DMS 273 (cell line): ENCODE measurements around the gene POLR2L.

Experiments
- DNase-seq: peaks from one replicate; lab custom pipeline; 2025; ENCODE audit not compliant: unreplicated experiment; lab: John Stamatoyannopoulos, UW

POLR2L gene

DNA sequence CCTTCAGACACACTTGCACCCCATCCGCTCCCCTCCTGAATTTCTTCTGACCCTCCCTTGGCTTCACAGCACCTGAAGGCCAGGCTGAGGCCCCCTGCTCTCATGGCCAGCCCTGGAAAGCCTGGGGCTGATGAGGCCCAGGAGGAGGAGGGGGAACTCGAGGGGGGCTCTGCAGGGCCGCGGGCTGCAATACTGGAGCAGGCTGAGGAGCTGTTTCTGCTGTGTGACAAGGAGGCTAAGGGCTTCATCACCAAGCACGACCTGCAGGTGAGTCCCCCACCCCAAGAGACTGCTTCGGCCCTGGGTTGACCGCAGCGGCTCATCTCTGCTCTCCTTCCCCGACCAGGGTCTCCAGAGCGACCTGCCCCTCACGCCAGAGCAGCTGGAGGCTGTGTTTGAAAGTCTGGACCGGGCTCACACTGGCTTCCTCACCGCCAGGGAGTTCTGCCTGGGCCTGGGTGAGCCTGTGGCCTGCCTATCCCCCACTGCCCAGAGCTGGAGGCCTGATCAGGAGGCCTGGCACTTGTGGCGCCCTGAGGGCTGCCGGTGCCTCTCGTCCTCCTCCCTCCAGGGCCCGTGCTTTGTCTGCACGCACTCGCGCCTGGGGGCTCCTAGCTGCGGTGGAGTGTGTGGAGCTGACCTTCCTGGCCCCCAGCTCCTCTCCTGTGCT lies 13.7 kb downstream of the POLR2L start:
- DNase-seq = no peak

DNA sequence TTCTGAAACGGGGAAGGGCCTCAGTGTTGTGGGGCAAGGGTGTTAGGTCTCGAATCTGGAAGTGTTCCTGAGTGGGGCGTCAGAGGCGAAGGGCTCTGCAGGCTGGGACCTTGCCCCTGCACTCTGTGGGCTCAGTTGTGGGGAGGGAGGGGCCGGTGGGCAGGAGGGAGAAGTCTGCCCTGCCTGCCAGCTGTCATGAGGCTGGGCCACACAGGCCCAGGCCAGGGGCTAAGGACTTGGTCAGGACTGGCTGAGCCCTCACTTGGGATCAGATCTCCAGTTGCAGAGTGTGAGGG lies 14.5 kb downstream of the POLR2L start, which contains the start of gene CRACR2B:
TSS of gene CRACR2B (plus strand) at position 23 of the 296 bp plus-strand sequence. CDS start 689 bp downstream, outside the sequence.
- DNase-seq = peak; percentile 54

DNA sequence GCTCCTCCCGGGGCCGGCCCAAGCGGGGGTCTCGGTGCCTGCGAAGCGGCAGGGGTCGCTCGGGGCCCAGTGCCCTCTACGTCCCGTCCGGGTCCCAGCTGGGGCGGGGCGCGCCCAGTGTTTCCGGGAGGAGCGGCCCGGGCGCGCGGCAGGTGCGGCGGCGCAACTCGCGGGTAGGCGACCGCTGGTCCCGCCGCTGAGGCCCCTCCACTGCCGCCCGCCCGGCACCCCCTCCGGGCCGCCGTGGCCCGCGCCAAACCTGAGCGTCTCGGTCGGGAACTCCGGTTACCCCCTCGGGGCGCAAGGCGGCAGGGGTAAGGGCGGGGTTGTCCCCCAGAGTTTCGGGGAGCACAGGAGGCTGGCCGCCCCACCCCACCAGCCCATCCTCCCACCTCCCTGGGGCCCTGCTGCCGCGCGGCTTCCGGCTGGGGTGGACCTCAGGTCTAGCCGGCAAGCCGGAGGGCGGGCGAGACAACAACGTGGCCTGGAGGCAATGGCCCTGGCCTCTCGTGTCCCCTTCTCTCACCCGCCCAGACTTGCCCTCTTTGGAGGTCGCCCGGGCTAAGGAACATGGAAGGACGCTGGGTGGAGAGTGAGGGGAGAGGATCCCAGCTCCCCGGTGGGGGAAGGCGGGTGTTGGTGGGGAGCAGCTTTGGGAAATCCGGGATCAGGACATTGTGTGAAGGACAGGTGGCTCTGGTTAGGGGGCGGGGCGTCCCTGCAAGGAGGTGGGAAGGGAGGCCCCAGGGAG lies 15.0 kb downstream of the POLR2L start:
- DNase-seq = no peak

GRCh38 chr11:826836-827145 lies 15.5 kb downstream of the POLR2L start:
- no peak for DNase-seq

DNA sequence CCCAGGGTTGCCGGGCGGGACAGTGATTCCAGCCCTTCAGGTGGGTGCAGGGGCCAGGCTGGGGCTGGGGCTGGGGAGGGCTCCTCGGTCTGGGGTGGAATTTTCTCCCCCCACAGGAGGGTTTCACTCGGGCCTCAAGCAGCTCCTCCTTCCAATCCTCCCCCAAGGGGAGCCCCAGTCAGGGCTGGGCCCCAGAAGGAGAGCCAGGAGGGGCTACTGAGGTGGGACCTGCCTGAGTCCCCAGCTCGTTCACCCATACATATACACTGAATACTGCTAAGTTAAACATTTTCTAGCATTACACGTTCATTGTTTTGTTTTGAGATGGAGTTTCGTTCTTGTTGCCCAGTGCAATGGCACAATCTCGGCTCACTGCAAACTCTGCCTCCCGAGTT lies 16.1 kb downstream of the POLR2L start:
- DNase-seq = no peak

- no peak for DNase-seq
Observed at GRCh38 chr11:825366-826226, 16.7 kb downstream of the POLR2L start.

GRCh38 chr11:824942-825341 lies 17.4 kb downstream of the POLR2L start:
- no peak for DNase-seq

- DNase-seq = no peak
Observed at GRCh38 chr11:824292-824880, 17.9 kb downstream of the POLR2L start.

- DNase-seq = no peak
Observed at GRCh38 chr11:823441-824291, 18.7 kb downstream of the POLR2L start.

GRCh38 chr11:821512-822371 lies 20.6 kb downstream of the POLR2L start:
- peak; percentile 69 for DNase-seq

DNA sequence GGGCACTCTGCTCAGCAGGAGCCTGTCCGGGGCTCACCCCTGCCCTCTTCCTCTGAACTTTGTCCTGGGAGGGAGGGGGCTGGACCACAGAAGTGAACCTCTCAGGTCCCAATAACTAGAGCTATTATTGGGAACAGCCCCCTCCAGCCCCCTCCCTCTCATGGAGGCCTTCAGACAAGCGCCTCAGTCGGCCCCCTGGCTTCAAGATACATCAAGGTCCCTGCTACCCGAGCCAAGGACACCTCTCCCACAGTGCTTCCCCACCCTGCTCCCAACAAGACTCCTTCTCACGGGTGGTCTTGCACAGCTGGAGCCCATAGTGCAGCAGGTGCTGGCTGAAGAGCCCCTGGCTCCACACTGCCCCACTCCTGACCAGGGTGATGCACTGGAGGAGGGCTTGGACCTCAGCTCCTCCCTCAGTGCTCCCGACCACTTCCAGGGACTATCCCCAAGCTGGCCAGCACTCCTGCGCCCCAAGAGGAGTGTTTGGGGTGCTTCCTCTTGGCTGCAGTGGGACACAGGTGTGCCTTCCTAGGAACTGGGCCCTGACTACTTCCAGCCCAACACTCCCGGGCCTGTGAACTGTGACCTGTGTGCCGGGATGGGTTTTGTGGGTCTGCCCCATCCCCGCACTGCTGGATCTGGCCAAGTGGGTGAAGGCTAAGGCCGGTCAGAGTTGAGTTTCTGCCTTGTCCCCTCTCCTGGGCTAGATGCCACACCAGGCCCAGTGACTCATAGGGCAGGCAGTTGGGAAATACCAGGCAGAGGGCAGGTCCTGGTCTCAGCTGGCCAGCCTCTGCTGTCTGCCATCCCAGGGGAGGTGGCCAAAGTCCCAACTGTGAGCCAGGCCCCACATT lies 21.4 kb downstream of the POLR2L start:
- DNase-seq = no peak

- peak; percentile 89 for DNase-seq
Observed at GRCh38 chr11:819943-820649, 22.2 kb downstream of the POLR2L start.

- peak; percentile 93 for DNase-seq
Observed at GRCh38 chr11:819129-819931, 23.0 kb downstream of the POLR2L start.

DNA sequence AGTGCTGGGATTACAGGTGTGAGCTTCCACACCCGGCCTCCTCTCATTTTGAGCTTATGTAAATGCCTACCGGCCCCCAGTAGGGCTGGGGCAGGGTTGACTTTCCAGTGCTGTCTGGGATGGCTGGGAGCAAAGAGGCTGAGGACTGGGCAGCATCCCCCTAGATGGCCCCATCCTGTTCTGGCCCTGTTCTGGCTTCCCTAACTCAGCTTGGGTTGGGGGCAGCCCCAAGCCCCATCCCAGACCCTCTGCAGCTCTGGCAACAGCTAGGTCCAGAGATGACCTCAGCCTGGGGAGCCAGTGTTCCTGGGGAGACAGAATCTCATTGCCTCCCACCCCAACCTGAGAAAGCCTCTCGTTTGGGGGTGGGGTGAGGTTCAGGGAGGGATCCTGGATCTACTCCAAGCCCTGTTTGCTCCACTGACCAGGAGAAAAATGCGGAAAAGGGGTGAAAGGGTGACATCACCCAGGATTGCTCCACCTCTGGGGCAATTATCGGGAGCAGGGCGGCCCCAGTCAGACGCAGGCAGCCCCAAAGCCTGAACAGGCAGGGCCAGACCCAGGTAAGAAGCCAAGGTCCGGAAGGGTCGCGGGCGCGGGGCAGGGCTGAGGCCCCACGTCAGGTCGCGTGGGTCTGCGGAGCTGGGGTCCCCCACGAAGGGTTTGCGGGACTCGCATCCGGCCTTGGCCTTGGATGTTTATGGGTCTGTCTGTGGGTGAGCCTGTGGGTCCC lies 23.8 kb downstream of the POLR2L start, which contains the start of gene PNPLA2:
TSS of gene PNPLA2 (plus strand) at position 519 of the 733 bp plus-strand sequence. CDS start 805 bp downstream, outside the sequence.
- no peak for DNase-seq

GRCh38 chr11:816433-816779 lies 25.9 kb downstream of the POLR2L start:
- DNase-seq = peak; percentile 44

DNA sequence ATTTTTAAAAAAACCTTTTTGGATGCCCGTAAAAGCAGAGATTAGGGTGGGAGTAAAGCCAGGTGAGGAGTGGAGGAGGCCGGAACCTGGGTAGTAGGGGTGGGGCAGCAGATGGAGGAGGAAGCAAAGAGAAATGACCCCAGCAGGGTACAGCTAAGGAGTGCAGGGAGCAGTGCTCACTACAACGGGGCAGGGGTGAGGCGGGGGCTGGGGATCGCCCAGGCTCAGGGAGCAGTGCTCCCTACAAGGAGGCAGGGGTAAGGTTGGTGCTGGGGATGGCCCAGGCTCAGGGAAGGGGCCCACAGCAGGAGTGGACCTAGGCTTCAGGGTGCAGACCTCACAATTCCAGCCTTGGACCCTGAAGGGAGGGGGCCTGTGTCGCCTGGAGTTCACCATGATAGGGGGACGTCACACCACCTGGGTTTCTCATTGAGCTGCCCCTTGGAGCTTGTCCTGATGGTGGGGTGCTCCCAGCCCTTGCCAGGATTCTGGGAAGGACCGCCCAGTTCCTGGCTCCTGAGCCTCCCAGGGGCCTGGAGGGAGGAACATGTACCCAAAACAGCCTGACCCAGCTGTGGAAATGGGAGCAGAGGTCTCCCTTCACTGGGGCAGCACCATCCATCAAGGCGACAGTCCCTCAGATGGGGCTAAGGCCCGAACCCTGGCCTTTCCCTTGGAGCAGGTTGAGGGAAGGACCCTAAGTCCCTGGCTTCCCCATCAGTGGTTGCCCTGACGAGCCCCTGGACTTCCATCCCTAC lies 26.5 kb downstream of the POLR2L start:
- no peak for DNase-seq
